AG08396 (cell line): Measurements from ENCODE around the gene STK38.
A peak's percentile ranks its signal among the peaks of the same experiment; 100 is the strongest.

Experiments
- DNase-seq: peaks from one replicate; pipeline ENCODE4 v3.0.0; 2012; ENCODE audit warnings: low spot score, mixed read lengths

STK38 gene

DNA sequence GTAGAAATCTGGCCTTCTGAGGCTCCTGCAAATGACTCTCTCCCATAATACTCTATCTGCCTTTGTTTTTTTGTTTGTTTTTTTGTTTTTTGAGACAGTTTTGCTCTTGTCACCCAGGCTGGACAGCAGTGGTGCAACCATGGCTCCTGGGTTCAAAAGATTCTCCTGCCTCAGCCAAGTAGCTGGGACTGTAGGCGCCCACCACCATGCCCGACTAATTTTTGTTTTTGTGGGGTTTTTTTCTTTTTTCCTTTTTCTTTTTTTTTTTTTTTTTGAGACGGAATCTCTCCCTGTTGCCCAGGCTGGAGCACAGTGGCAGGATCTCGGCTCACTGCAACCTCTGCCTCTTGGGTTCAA, 16.6 kb upstream of the STK38 start:
- DNase-seq = no peak

DNA sequence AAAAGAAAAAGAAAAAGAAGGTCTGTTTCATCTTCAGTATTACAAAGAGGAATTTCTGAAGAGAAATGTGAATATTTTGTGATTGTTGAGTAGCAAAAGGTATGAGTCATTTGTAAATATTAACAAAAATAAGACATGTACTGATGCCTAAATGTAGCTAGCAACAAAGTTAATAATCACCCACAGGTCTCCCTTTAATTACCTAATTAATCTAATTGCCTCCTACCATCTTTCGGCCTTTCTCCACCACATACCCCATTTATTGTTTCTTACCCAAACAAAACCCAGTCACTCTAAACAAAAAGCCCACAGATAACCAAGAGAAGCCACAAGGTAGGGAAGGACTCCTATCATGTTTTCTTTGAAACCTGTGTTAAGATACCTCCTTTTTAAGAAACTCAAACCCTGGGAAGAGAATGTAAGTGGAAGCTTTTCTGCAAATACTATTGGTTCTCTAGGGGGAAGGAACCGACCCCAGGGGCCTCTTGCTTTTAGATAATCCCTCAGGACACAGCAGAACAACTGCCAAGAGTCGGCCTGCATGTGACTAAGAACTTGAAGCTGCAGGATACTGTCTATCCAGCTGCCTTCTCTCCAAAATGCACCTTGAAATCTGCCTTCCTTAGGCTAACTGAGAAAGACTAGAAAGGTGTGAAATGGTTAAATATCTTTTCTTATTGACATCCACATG, 16.1 kb upstream of the STK38 start:
- no peak for DNase-seq

GRCh38 chr6:36560822-36561221, 13.5 kb upstream of the STK38 start:
- no peak for DNase-seq

- DNase-seq = no peak
Observed at GRCh38 chr6:36559011-36559793, 11.9 kb upstream of the STK38 start.

GRCh38 chr6:36556281-36556680, 9.0 kb upstream of the STK38 start:
- no peak for DNase-seq

- no peak for DNase-seq
Observed at GRCh38 chr6:36555750-36556252, 8.5 kb upstream of the STK38 start.

- no peak for DNase-seq
Observed at GRCh38 chr6:36550473-36551000, 3.3 kb upstream of the STK38 start.

DNA sequence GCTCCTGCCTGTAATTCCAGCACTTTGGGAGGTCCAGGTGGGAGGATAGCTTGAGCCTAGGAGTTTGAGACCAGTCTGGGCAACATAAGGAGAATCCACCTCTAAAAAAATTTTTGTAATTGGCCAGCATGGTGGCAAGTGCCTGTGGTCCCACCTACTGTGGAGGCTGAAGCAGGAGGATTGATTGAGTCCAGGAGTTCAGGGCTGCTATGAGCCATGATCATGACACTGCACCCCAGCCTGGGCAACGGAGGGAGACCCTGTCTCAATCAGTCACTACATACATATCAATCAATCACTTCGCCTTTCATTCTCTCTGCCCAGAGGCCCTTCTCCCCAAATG, 1.1 kb upstream of the STK38 start:
- DNase-seq = no peak

DNA sequence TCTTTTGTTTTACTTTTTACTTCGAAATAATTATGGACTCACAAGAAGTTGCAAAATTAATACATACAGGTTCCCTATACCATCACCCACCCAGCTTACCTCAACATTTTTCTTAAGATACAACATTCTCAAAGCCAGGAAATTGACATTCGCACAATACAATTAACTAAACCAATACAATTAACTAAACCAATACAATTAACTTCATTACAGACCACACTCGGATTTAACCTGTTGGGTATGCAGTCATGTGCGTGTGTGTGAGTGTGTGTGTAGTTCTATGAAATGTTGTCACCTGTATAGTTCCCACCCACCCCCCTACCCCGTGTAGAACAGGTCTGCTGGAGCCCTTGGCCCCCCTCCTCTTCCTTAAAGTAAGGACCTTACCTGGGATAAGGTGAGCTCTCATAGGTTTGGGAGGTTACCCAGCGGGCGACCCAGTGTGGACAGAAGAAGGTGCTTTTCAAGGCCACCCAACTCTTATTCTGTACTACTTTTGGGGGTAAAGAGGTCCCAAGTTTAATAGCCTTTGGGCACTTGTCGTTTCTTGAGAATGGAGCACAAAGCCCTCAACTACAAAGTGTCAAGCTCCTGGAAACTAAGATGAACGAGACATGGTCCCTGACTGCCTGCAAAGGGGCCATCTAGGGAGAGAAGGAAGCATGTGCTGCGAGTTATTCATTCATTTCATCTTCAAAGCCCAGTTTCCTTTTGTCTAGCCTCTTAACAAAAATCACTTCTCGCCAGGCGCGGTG, 544 bp upstream of the STK38 start:
- no peak for DNase-seq

- DNase-seq = peak; percentile 36
Observed at GRCh38 chr6:36546308-36546919, 865 bp downstream of the STK38 start.

- no peak for DNase-seq
Observed at GRCh38 chr6:36545767-36546307, 1.4 kb downstream of the STK38 start.

DNA sequence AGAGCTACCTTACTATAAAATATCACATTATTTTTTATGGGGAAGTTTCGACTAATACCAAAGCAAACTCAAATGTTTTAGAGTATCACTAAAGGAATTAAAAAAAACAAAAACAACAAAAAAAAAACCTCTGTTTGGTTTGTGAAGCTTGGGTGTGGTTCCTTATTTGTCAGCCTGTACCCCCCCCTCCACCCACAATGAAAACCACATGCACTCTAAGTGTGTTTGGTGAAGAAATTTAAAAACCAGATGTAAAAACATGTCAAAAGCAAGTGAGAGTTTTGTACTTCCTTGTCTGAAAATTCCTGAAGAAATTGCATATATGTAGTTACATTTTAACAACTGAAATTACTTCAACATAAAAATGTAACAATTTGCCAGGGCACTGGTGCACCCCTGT, 3.1 kb downstream of the STK38 start:
- peak; percentile 15 for DNase-seq

DNA sequence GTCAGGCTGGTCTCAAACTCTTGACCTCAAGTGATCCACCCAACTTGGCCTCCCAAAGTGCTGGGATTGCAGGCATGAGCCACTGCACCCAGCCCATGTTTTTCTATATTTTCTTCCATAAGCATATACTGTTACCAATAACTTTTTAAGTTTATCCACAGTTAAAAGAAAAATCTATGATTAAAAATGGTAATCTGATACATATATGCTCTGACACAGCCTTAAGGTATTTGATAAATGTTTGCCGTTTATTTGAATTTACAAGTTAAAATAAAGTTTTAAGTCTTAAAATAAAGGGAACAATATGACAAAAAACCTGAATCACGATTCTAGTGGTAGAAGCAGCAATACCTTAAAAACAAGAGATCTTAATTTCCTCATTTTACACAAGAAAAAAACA, 5.2 kb downstream of the STK38 start:
- DNase-seq = no peak

DNA sequence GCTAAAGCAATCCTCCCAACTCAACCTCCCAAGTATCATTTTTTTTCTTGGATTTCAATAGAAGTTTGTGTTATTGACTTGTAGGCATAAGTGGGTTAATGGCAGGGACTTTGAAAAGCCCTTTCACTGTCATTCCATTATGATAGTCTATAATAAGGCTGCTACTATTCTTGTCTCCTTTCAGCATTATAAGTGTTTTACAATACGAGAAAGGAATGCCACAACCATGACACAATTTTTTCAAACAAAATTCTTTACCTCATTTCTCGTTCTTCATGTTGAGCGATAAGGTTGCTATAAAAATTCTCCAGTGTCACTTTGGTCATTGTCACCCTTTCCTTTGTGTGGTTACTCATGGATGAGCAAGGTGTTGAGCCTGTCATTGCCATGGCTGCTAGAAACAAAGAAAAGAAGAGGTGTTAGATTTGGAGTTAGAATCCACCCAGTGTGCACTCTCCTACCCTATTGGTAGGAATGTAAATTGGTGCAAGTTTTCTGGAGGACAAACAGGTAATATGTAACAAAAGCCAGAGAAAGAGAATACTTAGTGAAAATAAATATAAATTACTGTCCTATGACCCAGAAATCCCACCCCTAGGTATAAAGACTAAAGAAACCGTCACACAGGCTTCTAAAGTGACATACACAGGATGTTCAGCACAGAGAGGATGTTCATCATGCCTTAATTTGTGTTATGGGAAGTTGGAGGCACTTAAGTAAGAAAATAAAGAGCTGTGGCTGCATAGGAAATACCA, 7.3 kb downstream of the STK38 start:
- DNase-seq = no peak

GRCh38 chr6:36536873-36537547, 10.3 kb downstream of the STK38 start:
- DNase-seq = no peak

- peak; percentile 14 for DNase-seq
Observed at GRCh38 chr6:36533321-36533720, 14.0 kb downstream of the STK38 start.

DNA sequence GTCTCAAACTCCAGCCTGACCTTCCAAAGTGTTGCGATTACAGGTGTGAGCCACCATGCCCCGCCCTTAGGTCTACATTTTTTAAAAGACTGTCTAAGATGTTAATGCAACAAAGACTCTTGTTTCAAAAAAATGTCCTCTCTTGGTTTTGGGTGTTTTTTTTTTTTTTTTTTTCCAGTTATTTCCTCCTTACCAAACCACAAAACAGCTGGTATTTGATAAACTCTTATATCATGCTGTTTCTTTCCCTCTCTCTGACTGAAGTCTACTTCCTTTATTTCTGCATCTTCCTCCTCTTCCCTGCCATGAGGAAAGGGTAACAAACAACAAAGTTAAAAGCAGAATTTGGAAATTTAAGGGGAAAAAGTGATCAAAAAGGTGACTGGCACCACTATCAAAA, 21.2 kb downstream of the STK38 start:
- no peak for DNase-seq

DNA sequence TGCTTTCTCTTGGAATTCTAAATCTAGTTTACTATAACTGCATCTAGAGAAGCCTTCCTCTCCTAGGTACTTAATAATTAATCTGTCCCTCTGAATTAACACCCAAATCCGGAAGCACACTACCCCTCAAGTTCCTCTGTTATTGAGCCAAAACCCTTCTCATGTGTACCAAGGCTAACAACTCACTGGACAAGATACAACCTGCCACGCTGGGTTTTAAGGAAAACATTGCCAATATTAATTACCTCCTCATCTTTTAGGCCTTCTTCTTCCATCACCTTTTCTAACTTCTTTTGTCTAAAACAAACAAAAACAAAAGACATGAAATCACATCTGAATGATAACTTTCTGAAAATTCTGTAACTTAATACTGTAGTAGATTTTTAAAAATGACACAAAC, 21.9 kb downstream of the STK38 start:
- no peak for DNase-seq

DNA sequence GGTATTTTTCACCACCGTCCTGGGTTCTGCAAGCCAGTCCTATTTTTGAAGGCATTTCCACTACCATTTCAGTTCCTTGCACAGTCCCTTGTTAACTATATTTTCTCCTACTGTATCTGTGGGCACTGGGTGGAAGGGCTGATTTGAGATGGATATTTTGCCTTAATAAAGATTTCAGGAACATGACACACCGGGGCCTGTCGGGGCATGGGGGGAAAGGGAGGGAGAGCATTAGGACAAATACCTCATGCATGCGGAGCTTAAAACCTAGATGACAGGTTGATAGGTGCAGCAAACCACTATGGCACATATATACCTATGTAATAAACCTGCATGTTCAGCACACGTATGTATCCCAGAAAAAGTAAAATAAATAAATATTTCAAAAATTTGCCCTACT, 22.4 kb downstream of the STK38 start:
- DNase-seq = no peak

GRCh38 chr6:36523936-36524499, 23.3 kb downstream of the STK38 start:
- no peak for DNase-seq
